Transverse colon (tissue), 4 donors: ENCODE results near the gene MTMR1. TPM values are rescaled to one million over a fixed set of nuclear protein-coding genes. Genes with fewer than 3 reads are reported as not detected.

Source experiments
- DNase-seq: peaks from one replicate; pipeline ENCODE4 v3.0.0-alpha.2; 2019
- H3K27ac ChIP-seq, 4 donors: fragments of 200-600 bp; sonication (generic); 2 replicates each; pipeline ENCODE4 v1.5.1; 2016 to 2018; ENCODE audit warnings: inconsistent platforms in 4 of 4
- H3K27me3 ChIP-seq: fragments of 200-600 bp; sonication (generic); 2 replicates; pipeline ENCODE4 v1.5.1; 2017; ENCODE audit warnings: inconsistent platforms
- H3K36me3 ChIP-seq, 4 donors: fragments of 200-600 bp; sonication (generic); 2 replicates each; pipeline ENCODE4 v1.5.1; 2017 to 2019; ENCODE audit warnings: inconsistent platforms in 4 of 4
- H3K4me1 ChIP-seq, 4 donors: fragments of 200-600 bp; sonication (generic); 2 replicates each; pipeline ENCODE4 v1.5.1; 2017 to 2020; ENCODE audit warnings: inconsistent platforms in 4 of 4
- H3K4me3 ChIP-seq, 4 donors: fragments of 200-600 bp; sonication (generic); 1 replicate in 1 of 4; 2 replicates in 3 of 4; pipeline versions ENCODE4 v1.5.1 to v1.6.1; 2017 to 2019; ENCODE audit warnings: inconsistent platforms in 4 of 4
- H3K9me3 ChIP-seq, 2 donors: fragments of 200-600 bp; sonication (generic); 2 replicates each; pipeline ENCODE4 v1.5.1; 2017 to 2019; ENCODE audit warnings: inconsistent platforms in 2 of 2
- CTCF ChIP-seq, 5 experiments: fragments of 200-600 bp in 3 of 5; fragments of 450-650 bp in 2 of 5; sonication (generic) in 3 of 5; IDR thresholded peaks; 1 replicate in 2 of 5; 2 replicates in 3 of 5; pipeline ENCODE4 v1.5.1; 2016 to 2017; ENCODE audit warnings: antibody characterized with exemption in 5 of 5, inconsistent platforms in 3 of 5, mild to moderate bottlenecking in 2 of 5, moderate library complexity in 1 of 5
- EP300 ChIP-seq: sonication (generic); formaldehyde crosslinking; IDR thresholded peaks from one replicate; pipeline ENCODE4 v1.6.1; 2017; ENCODE audit warnings: antibody characterized with exemption, low read depth
- POLR2A ChIP-seq: fragments of 450-650 bp; IDR thresholded peaks from one replicate; pipeline ENCODE4 v1.6.1; 2016; ENCODE audit warnings: antibody characterized with exemption, mild to moderate bottlenecking, moderate library complexity
- POLR2AphosphoS5 ChIP-seq, 3 donors: sonication (generic); formaldehyde crosslinking; IDR thresholded peaks; one replicate each; pipeline ENCODE4 v1.6.1; 2016; ENCODE audit warnings: antibody characterized with exemption in 3 of 3
- WGBS, 2 donors: methylation state at CpG; one replicate each; pipeline ENCODE4 v1.1.5; 2018; ENCODE audit warnings: low coverage in 1 of 2; 5-methylcytosine and 5-hydroxymethylcytosine counted together
- in situ Hi-C, 4 donors: fragments of 200-750 bp; cut with MboI; loops; one replicate each; pipeline versions ENCODE4 v1.15.0 to v1.15.1; 2017; ENCODE audit warnings: low sequenced_read_pairs in 3 of 4, low pct_ligation_motif_present in 1 of 4, low pct_unique_long_range_greater_than_20kb in 1 of 4
- intact Hi-C: fragments of 100-400 bp; cut with DNase I; formaldehyde crosslinking; loops from one replicate; pipeline ENCODE4 v1.15.1; 2023; ENCODE audit warnings: low total_unique reads
- total RNA-seq, 4 donors: library from RNA; depleted of rRNA; stranded (reverse); fragments of >200 nt; gene quantifications; one replicate each; pipeline ENCODE4 v1.1.0, GENCODE V29; 2016

Gene MTMR1
- total RNA-seq, 4 donors from 2014 or later: 14.6 to 25.5 (median 21.1) TPM

DNA sequence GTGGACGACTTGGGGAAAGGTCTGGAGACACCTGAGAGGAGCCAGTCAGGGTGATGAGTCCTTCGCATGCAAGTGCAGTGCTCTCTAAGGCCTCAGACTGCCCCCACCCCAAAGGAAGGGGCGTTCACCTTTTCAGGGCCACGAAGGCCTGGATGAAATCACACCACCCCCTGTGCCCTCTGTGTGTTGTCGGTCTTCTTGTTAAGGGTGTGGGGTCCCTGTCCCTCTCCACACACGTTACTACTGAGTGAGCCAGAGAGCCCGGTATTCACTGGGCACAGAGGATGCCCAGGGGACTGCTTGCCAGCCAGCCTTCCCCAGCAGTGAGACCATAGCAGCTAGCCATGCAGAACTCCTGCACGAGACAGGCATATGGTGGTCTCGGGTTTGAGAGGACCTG lies 72.0 kb downstream of the MTMR1 start:
- Histone ChIP-seq H3K4me3 (no peak overlapping the region), H3K27ac (no peak overlapping the region), H3K36me3 (no peaks in the 10 kb centered on the region), H3K9me3 (no peaks in the 10 kb centered on the region), H3K27me3 (no peaks in the 10 kb centered on the region), H3K4me1 (no peaks in the 10 kb centered on the region)
- WGBS, 2 donors: 82% methylated on average over 9 of the region's 9 CpGs; no CpG with 5 or more reads in 1 of the 2 donors
- DNase-seq: no peak
- TF ChIP-seq EP300 (no peak), CTCF (IDR thresholded peaks at IDR 0.05) (no peak), POLR2AphosphoS5 (IDR thresholded peaks at IDR 0.05) (no peak), POLR2A (no peak)
- in situ Hi-C loops (no loop called here), intact Hi-C loops (no loop called here)

- Histone ChIP-seq H3K27ac (no peak overlapping the region), H3K36me3 (no peaks in the 10 kb centered on the region), H3K4me3 (no peak overlapping the region), H3K9me3 (no peaks in the 10 kb centered on the region), H3K27me3 (no peaks in the 10 kb centered on the region), H3K4me1 (no peaks in the 10 kb centered on the region)
- TF ChIP-seq EP300 (no peak), POLR2A (no peak), CTCF (IDR thresholded peaks at IDR 0.05) (no peak), POLR2AphosphoS5 (IDR thresholded peaks at IDR 0.05) (no peak)
- in situ Hi-C loops: no loop called here
- intact Hi-C loops: no loop called here
- 84% methylated on average over 19 of the region's 19 CpGs; no CpG with 5 or more reads in 1 of the 2 donors for WGBS, 2 donors
- DNase-seq: no peak
Observed at GRCh38 chrX:150765782-150766350, 72.7 kb downstream of the MTMR1 start.

GRCh38 chrX:150766351-150767044 lies 73.3 kb downstream of the MTMR1 start:
- H3K9me3 ChIP-seq: no peaks in the 10 kb centered on the region
- no peaks in the 10 kb centered on the region for H3K4me1 ChIP-seq
- no peak overlapping the region for H3K27ac ChIP-seq
- no peaks in the 10 kb centered on the region for H3K27me3 ChIP-seq
- WGBS, 2 donors: 76% methylated on average over 13 of the region's 13 CpGs; no CpG with 5 or more reads in 1 of the 2 donors
- no peak overlapping the region for H3K4me3 ChIP-seq
- in situ Hi-C loops: no loop called here
- TF ChIP-seq CTCF (IDR thresholded peaks at IDR 0.05) (no peak), POLR2AphosphoS5 (IDR thresholded peaks at IDR 0.05) (no peak), POLR2A (no peak), EP300 (no peak)
- intact Hi-C loops: no loop called here
- H3K36me3 ChIP-seq: no peaks in the 10 kb centered on the region
- DNase-seq: no peak

- H3K4me3 ChIP-seq: no peak overlapping the region
- in situ Hi-C loops (no loop called here), intact Hi-C loops (no loop called here)
- no peaks in the 10 kb centered on the region for H3K27me3 ChIP-seq
- no peak for TF ChIP-seq POLR2AphosphoS5 (IDR thresholded peaks at IDR 0.05)
- TF ChIP-seq POLR2A: no peak
- TF ChIP-seq CTCF (IDR thresholded peaks at IDR 0.05): no peak
- no peak for TF ChIP-seq EP300
- H3K27ac ChIP-seq: no peak overlapping the region
- no peak for DNase-seq
- H3K9me3 ChIP-seq: no peaks in the 10 kb centered on the region
- 88% methylated on average over 5 of the region's 9 CpGs; no CpG with 5 or more reads in 1 of the 2 donors for WGBS, 2 donors
- no peaks in the 10 kb centered on the region for H3K4me1 ChIP-seq
- no peaks in the 10 kb centered on the region for H3K36me3 ChIP-seq
Observed at GRCh38 chrX:150767045-150767395, 73.8 kb downstream of the MTMR1 start.
